ENCODE data around the gene MED12.

MED12 gene

GRCh38 chrX:71098951-71099506 lies 19.4 kb upstream of the MED12 start:
- no peak overlapping the region for H3K4me3 ChIP-seq (ENCODE audit: low read depth, low read length)
- in situ Hi-C loops (cut with HindIII; ENCODE audit: low sequenced_read_pairs) = no loop called here
- DNase-seq (ENCODE audit: low read depth, low spot score) = no peak
- no peak for TF ChIP-seq CTCF (IDR thresholded peaks at IDR 0.05; ENCODE audit: low read depth, low read length)

GRCh38 chrX:71099736-71100135 lies 18.7 kb upstream of the MED12 start:
- TF ChIP-seq CTCF (IDR thresholded peaks at IDR 0.05; ENCODE audit: low read depth, low read length) = no peak
- in situ Hi-C loops (cut with HindIII; ENCODE audit: low sequenced_read_pairs) = no loop called here
- DNase-seq (ENCODE audit: low read depth, low spot score) = no peak
- H3K4me3 ChIP-seq (ENCODE audit: low read depth, low read length) = no peak overlapping the region

GRCh38 chrX:71100581-71101505 lies 17.6 kb upstream of the MED12 start:
- no peak for TF ChIP-seq CTCF (IDR thresholded peaks at IDR 0.05; ENCODE audit: low read depth, low read length)
- no peak for DNase-seq (ENCODE audit: low read depth, low spot score)
- in situ Hi-C loops (cut with HindIII; ENCODE audit: low sequenced_read_pairs) = no loop called here
- H3K4me3 ChIP-seq (ENCODE audit: low read depth, low read length) = no peak overlapping the region

- in situ Hi-C loops (cut with HindIII; ENCODE audit: low sequenced_read_pairs) = no loop called here
- no peak for DNase-seq (ENCODE audit: low read depth, low spot score)
- no peak for TF ChIP-seq CTCF (IDR thresholded peaks at IDR 0.05; ENCODE audit: low read depth, low read length)
- no peak overlapping the region for H3K4me3 ChIP-seq (ENCODE audit: low read depth, low read length)
Measured at GRCh38 chrX:71102292-71102691, 16.1 kb upstream of the MED12 start.

GRCh38 chrX:71103110-71103983 lies 15.0 kb upstream of the MED12 start:
- in situ Hi-C loops (cut with HindIII; ENCODE audit: low sequenced_read_pairs) = no loop called here
- TF ChIP-seq CTCF (IDR thresholded peaks at IDR 0.05; ENCODE audit: low read depth, low read length) = no peak
- H3K4me3 ChIP-seq (ENCODE audit: low read depth, low read length) = no peak overlapping the region
- no peak for DNase-seq (ENCODE audit: low read depth, low spot score)

GRCh38 chrX:71105628-71106027 lies 12.8 kb upstream of the MED12 start:
- no peak for TF ChIP-seq CTCF (IDR thresholded peaks at IDR 0.05; ENCODE audit: low read depth, low read length)
- DNase-seq (ENCODE audit: low read depth, low spot score) = no peak
- no peak overlapping the region for H3K4me3 ChIP-seq (ENCODE audit: low read depth, low read length)
- in situ Hi-C loops (cut with HindIII; ENCODE audit: low sequenced_read_pairs) = no loop called here

Data from astrocyte of the spinal cord (primary cell).